Fibroblast of lung (primary cell): ENCODE data around the gene PLD5.

ENCODE experiments used
- CTCF ChIP-seq, 2 donors: IDR thresholded peaks in 1 of 2; conservative IDR thresholded peaks in 1 of 2; 1 replicate in 1 of 2; 2 replicates in 1 of 2; pipeline ENCODE4 v1.5.1; 2011 to 2012; ENCODE audit warnings: low read length in 2 of 2, control low read depth in 1 of 2, inconsistent platforms in 1 of 2, low read depth in 1 of 2, mild to moderate bottlenecking in 1 of 2
- EZH2 ChIP-seq: IDR thresholded peaks from 2 replicates; pipeline ENCODE4 v1.5.1; 2012; ENCODE audit warnings: low read length, control low read depth, mild to moderate bottlenecking; ENCODE audit errors: missing control alignments

- TF ChIP-seq CTCF (conservative IDR thresholded peaks at IDR 0.05 in 1 of 2, IDR thresholded peaks at IDR 0.05 in 1 of 2; ENCODE audit: low read depth in 1 of 2, low read length in 2 of 2) (no peak), EZH2 (no peak)
Measured at GRCh38 chr1:242056988-242057744, 467.3 kb downstream of the PLD5 start.
